HG02870 (cell line): ENCODE measurements around the gene TACR2.
"Not testable (repeated sequence)": the region's sequence is repeated elsewhere in the genome, so short reads cannot be mapped to it uniquely, and the experiment has no call there.

Experiments
- ATAC-seq: cut with Tn5 transposase; IDR thresholded peaks from one replicate; pipeline ENCODE4 v1.9.1; 2021; ENCODE audit warnings: mild to moderate bottlenecking, moderate library complexity; ENCODE audit not compliant: unreplicated experiment

Gene TACR2

DNA sequence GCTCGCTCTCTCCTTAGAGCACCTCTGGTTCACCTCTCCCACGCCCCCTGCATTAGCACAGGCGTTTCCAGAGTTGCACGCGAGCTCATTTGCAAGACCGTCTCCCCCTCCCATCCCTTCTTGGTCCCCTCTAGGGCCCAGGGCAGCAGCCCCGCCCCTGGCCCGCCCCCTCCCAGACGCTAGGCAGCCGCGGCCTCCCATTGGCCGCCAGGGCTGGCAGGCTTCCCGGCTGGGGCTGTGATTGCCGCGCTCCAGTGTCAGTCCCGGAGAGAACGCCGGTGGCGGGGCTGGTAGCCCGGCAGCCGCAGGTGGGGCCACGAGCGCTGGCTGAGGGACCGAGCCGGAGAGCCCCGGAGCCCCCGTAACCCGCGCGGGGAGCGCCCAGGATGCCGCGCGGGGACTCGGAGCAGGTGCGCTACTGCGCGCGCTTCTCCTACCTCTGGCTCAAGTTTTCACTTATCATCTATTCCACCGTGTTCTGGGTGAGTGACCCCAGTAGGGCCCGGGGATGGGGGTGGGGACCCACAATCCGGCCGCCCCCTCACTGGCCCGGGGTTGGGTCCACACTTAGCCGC, 34.6 kb upstream of the TACR2 start, which contains the start of gene TSPAN15:
Gene TSPAN15, plus strand, starts transcription at position 257 of the 575 bp plus-strand sequence. Its CDS starts 130 bp downstream, at position 387.
- peak; percentile 82 for ATAC-seq

GRCh38 chr10:69450395-69450794, 33.7 kb upstream of the TACR2 start:
- not testable (repeated sequence) for ATAC-seq

DNA sequence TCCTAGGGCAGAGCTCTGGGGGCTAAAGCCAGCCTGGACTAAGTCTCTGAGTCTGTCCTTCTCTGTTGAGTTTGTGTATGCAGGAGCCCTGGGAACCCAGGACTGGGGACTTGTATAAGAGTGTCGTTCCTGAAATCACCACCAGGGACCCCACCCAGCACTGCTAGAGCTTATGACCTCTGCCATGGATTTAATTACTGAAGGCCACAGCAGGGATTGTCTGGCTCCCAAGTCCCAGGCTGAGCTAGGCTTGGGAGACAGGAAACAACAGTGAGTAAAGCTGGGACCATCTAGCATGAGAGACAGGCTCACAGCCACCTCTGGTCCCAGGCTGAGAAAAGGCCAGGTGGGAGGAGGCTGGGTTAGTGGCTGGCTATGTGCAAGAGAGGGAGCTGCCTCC, 33.1 kb upstream of the TACR2 start:
- ATAC-seq, result no peak

DNA sequence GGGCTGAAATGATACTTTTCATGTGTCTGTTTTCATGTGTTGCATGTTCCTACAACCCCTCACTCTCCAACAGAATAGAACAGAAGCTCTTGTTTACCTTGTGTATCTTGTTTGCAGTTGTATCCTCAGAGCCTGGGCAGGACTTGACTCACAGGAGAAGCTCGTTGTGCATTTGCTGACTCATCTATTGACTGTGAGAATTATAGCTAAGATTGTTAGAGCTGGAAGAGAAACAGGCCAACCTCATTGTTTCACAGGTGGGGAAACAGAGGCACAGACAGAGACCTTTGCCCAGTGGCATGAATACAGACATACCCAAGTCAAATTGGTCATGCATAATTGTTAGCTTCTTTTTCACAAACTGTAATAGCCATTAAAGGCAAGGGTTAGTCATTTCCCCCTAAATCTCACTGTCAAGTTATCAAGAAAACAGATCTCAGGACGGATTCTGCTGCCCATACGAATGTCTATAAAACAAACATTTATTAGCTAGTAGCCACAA, 30.0 kb upstream of the TACR2 start:
- ATAC-seq, result no peak

GRCh38 chr10:69446229-69446628, 29.5 kb upstream of the TACR2 start:
- ATAC-seq, result no peak

GRCh38 chr10:69445041-69445440, 28.3 kb upstream of the TACR2 start:
- no peak for ATAC-seq

- ATAC-seq, result no peak
Measured at GRCh38 chr10:69443354-69443753, 26.6 kb upstream of the TACR2 start.

DNA sequence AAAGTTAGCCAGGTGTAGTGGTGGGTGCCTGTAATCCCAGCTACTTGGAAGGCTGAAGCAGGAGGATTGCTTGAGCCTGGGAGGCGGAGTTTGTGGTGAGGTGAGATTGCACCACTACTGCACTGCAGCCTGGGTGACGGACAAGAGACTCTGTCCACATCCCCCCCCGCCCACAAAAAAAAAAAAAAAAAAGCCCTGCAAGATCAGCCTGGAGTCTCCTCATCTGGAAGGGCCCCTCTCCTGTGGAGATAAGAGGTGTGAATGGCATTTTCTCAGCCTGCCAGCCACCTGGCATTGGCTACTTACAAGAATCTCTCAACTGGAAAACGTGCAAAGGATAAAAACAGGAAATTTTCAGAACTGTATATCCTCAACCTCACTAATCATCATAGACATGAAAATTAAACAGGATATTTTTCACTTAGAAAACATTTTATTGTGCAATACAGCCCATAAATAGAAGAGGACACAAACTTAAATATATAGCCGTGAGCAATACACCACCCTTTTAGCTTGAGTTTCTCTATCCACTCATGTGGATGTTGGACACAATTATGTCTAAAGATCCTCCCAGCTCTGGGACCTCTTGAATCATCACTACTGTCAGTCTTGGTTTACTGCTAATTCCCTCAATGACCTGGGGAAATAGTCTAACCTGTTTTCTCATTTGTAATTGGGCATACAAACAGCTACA, 23.2 kb upstream of the TACR2 start:
- ATAC-seq, result no peak

GRCh38 chr10:69439350-69439739, 22.6 kb upstream of the TACR2 start:
- ATAC-seq, result no peak

DNA sequence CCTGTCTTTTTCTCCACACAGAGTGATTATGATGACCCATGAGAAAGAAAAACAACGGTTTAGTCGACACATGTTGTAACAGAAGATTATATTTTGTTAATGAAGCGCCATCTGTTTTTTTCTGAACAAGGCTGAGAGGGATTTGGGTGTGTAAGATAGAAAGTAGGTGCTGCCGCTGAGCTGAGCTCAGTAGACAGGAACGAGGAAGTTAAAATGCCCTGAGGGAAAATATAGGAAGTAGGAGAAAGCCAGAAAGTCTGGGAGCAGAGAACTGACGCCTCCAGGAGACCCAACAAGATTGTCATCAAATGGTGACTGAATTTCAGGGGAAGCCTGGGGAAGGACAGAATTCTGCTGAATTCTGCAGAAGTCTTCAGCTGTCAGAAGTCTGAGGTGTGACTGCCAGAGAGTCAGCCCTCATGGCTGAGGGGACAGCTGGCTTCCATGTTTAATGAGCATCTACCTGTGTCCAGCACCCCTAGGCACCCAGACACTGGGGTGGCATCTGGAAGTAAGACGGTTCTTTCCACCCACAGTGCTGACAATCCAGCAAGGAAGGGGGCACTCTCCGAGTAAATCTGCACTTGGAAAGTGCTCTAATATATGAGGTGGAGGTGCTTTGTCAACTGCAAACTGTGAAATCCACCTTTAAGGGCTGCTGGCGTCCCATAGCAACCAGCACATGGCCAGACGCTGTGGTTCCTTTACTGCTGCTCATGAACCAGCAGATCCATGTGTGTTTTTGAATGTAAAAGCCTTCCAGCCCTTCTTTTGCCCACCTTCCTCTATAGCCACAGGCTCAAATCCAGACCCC, 22.0 kb upstream of the TACR2 start:
- ATAC-seq, result no peak

GRCh38 chr10:69437321-69438259, 20.9 kb upstream of the TACR2 start:
- no peak for ATAC-seq

GRCh38 chr10:69435966-69436520, 19.3 kb upstream of the TACR2 start:
- no peak for ATAC-seq

DNA sequence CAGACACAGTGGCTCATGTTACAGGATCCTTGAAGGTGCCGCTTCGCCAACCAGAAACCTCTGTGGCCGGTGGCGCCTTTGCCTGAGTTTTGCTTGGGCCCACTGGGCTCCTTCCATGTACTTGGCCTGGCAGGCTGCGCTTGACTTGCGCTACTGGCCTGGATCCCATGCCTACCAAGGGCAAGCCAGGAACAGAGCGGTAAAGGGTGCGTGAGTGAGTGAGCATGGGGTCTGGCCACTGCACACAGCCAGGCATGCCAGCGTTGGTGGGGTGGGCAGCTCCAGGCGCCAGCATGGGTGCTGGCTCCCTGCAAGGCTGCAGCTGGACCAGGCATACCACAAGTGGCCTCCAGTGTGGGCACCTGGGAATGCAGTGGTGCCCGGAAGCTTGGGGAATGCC, 18.2 kb upstream of the TACR2 start:
- no peak for ATAC-seq

GRCh38 chr10:69434169-69434568, 17.5 kb upstream of the TACR2 start:
- no peak for ATAC-seq

- no peak for ATAC-seq
Measured at GRCh38 chr10:69428165-69428564, 11.4 kb upstream of the TACR2 start.

DNA sequence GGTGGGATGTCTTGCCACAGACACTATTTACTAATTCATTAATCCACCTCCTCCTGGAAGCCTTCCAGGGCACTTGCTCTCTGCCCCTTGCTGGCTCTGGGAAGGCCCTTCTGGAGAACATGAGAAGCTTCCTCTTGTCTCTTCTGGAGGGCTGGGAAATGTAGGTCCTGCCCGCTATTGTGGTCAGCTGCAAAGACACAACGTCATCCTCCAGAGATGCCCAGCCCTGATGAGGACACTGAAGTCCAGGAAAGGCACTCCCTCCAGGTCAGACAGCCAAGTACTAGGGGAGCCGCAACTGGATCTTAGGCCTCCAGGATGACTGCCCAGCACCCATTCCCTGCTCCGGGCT, 9.6 kb upstream of the TACR2 start:
- no peak for ATAC-seq

DNA sequence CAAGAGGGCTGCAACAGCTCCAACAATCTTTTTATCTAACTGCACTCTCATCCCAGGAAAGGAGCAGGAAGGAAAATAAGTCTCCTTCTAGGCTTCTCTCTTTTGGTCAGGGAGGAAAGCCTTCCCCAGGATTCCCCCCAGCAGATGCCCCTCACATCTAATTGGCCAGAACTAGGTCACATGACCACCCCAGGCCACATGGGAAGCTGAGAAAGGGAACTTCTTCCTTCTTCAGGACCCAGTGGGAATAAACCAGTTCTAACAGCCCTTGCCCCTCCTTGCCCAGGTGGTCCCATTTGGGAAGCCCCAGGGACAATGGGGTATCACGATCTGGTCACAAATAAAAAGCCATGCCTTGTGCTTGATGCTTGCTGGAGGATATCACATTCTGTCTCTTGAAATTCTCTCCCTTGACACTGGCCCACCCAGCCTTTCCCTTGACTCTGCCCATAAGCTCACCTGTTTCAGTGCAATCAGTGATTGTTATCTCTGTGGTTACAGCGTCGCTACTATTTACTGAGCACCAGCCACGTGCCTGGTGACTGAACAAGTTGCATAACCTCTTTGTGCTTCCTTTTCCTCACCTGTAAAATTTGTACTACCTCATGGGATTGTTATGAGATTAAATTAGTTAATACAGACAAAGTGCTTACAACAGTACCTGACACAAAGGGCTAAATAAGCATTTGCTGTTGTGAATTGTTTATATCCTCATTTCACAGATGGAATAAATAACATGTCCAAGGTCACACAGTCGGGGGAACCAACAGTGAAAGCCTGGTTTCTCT, 9.0 kb upstream of the TACR2 start:
- no peak for ATAC-seq

DNA sequence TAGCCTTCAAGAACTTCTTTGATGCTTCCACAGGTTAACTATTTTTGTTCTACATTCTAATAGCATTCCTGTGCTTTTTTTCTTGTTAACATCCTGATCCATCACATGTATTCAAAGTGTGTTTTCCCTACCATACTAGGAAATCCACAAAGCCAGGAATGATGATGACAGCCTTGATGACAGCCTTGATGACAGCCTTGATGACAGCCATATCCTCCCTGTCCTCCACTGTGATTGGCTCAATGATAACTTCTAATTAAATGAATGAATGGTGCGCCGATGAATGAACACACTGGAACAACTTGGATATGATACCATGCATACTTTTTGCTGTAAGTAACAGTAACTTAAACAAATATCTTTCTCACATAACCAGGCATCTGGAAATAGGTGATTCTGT, 8.3 kb upstream of the TACR2 start:
- no peak for ATAC-seq

DNA sequence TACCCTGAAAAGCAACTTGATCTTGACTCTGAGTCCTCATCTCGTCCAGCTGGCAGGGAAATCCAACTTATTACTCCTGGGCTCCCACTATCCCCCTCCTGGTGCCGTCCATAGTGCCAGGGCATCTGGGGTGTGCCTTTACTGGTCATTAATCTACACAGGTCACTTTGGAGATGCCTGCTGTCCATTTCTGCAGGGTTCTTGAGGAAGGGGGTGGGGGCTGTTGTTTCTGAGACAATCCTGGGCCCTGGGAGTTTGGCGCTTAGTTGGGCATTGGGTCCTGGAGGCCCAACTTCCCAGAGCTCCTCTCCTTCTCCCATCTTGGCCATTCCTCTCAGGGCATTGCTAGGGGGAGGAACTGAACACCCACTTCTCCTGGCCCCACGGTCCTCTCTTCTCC, 6.0 kb upstream of the TACR2 start:
- no peak for ATAC-seq
